Dedifferentiated amniotic fluid mesenchymal stem cell (primary cell): ENCODE measurements around the gene SYMPK.
A peak's percentile ranks its signal among the peaks of the same experiment; 100 is the strongest.
"Not testable (repeated sequence)": the region's sequence is repeated elsewhere in the genome, so short reads cannot be mapped to it uniquely, and the experiment has no call there.

Source experiments
- DNase-seq: peaks from one replicate; pipeline ENCODE4 v3.0.0-alpha.2; 2016; ENCODE audit errors: extremely low spot score

The SYMPK gene

DNA sequence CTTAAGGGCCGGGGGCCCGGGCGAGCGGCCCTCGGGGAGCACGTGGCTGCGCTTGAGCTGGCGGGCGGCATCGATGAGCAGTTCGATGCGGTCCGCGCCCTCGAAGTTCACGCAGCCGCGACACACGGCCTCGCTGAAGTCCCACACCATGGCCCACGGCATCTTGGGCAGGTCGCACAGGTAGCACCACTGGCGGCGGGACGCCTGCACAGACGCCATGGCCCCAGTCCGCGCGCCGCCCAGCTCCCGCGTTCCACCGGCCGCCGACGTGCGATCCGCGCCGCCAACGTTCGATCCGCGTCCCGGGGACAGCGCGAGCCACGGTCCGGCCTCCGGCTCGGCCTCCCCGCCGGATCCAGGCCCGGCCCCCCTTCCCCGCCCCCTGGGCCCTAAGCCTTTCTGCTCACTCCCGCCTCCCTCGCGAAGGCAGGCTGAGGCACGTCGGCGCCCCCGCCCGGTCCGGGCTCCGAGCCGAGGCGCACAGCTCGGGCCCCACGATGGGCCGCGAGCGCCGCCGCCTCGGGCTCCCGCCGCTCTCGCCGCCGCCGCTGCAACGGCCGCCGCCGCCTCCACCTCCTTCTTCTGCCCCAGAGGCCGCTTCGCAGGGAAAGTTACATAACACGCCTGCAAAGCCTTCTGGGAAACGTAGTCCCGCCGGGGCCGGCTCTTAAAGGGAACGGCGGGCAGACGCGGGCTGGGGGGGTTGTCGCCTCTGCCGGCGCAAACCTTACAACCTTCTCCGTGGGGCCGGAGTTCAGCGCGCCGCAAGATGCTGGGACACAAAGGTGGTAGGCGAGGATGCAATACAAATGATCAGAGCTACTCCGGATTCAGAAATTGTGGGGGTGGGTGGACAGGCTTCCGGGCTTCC is 22.8 kb upstream of the SYMPK start, which contains the start of gene IRF2BP1:
TSS of gene IRF2BP1 (minus strand) at position 586 of the 871 bp plus-strand sequence. CDS start at position 219, 367 bp downstream.
- peak; percentile 94 for DNase-seq

GRCh38 chr19:45884682-45885555 is 22.0 kb upstream of the SYMPK start:
- DNase-seq: no peak

- no peak for DNase-seq
Measured at GRCh38 chr19:45883881-45884681, 21.1 kb upstream of the SYMPK start.

DNA sequence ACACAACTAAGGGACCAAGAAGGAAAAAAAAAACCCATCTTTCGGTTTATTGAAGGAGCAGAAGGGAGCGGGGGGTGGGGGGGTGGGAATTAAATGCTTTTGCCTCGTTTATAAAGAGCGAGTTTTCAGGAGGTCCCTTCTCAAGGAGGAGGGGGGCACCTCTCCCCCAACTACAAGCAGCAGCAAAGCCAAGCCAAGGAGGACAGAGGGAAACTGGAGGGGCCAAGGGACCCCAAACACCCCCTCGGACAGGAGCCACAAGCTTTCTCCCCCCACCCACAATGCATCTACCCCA is 20.6 kb upstream of the SYMPK start:
- DNase-seq: no peak

GRCh38 chr19:45882652-45883585 is 20.0 kb upstream of the SYMPK start:
- DNase-seq: peak; percentile 70

- no peak for DNase-seq
Measured at GRCh38 chr19:45881909-45882528, 19.1 kb upstream of the SYMPK start.

GRCh38 chr19:45881082-45881908 is 18.3 kb upstream of the SYMPK start:
- DNase-seq: no peak

DNA sequence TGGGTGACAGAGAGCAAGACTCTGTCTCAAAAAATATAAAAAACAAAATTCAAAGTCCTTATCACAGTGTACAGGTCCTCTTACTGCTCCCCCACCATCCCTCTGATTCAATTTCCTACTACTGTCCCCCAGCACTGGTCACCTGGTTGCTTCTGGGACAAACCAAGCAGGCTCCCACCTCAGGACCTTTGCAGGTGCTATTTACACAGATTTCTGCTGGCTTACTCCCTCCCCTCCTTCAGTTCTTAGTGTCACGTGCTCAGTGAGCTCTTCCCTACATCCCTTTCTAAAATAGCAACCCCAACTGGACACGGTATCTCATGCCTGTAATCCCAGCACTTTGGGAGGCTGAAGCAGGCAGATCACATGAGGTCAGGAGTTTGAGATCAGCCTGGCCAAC is 17.0 kb upstream of the SYMPK start:
- DNase-seq: no peak

- DNase-seq: no peak
Measured at GRCh38 chr19:45879055-45879454, 16.1 kb upstream of the SYMPK start.

- no peak for DNase-seq
Measured at GRCh38 chr19:45878043-45878794, 15.3 kb upstream of the SYMPK start.

DNA sequence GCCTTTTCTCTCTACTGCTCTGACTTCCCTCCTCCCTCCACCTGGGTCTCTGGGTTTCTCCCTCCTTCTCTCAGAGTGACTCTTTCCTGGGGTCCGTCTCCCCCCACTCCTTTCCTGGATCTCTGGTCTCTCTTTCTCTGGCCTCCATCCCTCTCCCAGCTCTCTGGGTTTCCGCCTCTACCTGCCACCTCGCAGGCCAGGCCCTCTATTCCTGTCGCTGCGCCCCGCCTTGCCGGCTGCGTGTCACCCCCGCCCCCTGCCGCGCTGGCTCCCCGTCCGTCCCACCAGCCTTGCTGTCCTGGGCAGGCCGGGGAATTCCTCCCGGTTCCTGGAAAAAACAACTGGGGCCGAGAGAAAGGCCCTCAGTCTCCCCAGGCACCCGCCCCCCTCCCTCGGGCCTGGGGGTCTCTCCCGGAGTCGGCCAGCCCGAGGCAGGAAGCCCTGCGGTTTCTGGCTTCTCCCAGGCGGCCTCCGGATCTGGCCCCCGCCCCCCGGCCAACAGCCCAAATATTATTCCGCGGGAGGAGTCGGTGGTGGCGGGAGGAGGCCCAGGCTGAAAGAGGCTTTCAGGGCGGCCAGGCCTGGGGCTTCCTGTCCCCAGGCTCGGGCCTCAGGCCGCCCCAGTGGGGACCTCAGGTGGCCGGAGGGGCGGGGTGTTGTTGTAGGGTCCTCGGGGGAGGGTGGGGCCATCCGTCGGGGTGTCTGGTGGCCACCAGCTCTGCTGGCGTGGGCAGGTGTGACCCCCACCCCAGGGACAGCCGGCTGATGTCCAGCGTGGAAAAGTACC is 13.7 kb upstream of the SYMPK start:
- no peak for DNase-seq

DNA sequence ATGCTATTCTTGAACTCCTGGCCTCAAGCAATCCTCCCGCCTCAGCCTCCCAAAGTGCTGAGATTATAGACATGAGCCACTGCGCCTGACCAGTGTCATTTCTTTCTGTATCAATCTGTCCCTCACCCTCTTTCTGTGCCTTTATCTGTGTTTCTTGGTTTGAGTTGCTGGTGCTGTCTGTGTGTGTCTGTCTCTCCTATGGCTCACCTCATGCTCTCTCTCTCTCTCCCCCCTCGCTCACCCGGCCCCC is 13.1 kb upstream of the SYMPK start:
- no peak for DNase-seq

- no peak for DNase-seq
Measured at GRCh38 chr19:45874620-45874966, 11.6 kb upstream of the SYMPK start.

- DNase-seq: no peak
Measured at GRCh38 chr19:45873219-45873772, 10.3 kb upstream of the SYMPK start.

DNA sequence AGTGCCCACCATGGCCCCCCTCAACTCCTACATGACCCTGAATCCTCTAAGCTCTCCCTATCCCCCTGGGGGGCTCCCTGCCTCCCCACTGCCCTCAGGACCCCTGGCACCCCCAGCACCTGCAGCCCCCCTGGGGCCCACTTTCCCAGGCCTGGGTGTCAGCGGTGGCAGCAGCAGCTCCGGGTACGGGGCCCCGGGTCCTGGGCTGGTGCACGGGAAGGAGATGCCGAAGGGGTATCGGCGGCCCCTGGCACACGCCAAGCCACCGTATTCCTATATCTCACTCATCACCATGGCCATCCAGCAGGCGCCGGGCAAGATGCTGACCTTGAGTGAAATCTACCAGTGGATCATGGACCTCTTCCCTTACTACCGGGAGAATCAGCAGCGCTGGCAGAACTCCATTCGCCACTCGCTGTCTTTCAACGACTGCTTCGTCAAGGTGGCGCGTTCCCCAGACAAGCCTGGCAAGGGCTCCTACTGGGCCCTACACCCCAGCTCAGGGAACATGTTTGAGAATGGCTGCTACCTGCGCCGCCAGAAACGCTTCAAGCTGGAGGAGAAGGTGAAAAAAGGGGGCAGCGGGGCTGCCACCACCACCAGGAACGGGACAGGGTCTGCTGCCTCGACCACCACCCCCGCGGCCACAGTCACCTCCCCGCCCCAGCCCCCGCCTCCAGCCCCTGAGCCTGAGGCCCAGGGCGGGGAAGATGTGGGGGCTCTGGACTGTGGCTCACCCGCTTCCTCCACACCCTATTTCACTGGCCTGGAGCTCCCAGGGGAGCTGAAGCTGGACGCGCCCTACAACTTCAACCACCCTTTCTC is 9.4 kb upstream of the SYMPK start:
- DNase-seq: no peak

DNA sequence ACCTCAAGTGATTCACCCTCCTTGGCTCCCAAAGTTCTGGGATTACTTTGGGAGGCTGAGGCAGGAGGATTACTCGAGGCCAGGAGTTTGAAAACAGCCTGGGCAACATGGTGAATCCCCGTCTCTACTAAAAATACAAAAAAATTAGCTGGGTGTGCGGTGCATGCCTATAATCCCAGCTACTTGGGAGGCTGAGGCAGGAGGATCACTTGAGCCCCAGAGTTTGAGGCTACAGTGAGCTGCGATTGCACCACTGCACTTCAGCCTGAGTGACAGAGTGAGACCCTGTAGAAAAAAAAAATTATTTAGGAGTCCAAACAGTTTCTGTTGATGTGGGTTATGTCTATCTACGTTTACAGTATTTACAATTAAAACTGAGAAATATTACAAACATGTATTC is 7.9 kb upstream of the SYMPK start:
- DNase-seq: no peak

- DNase-seq: not testable (repeated sequence)
Measured at GRCh38 chr19:45867241-45867640, 4.3 kb upstream of the SYMPK start.
